ENCODE results near the gene ETV4.
"Not testable (repeated sequence)": the region's sequence is repeated elsewhere in the genome, so short reads cannot be mapped to it uniquely, and the experiment has no call there.

Gene ETV4

DNA sequence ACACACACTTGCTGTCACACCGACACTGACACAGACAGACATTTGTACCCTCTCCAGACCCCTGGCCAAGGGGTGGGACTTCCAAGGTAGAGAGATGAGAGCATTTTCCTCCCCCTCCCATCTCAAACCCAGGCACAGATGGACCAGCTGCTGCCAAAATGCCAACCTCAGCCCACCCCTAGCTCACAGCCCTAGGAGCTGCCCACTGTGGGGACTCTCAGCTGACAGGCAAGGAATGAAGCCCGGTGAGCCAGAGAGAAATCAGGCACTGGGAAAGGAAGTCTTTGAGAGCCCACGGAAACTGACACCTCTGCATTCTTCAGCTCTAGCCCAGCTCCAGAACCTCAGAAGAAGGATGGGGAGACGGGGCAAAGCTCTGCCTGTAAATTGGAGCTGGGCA, 2.8 kb downstream of the ETV4 start:
- DNase-seq, result no peak

DNA sequence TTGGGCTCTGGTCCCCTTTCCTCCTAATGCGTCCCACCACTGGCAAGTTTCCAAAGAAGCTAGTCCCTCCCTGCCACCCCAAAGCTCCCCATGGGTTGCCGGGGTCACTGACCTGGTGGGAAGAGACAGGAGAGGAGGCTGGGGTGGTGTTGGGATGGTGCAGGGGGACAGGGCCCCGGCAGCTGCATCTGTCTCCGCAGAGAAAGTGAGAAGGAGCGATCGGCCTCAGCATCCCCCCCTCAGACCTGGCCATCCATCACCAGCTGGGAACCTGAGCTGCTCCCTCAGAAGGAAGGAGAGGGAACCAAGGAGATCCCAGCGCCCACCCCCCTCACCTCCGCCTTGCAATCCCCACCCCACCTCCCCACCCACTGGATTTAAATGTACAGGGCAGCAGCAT, 3.3 kb downstream of the ETV4 start:
- DNase-seq, result no peak

DNA sequence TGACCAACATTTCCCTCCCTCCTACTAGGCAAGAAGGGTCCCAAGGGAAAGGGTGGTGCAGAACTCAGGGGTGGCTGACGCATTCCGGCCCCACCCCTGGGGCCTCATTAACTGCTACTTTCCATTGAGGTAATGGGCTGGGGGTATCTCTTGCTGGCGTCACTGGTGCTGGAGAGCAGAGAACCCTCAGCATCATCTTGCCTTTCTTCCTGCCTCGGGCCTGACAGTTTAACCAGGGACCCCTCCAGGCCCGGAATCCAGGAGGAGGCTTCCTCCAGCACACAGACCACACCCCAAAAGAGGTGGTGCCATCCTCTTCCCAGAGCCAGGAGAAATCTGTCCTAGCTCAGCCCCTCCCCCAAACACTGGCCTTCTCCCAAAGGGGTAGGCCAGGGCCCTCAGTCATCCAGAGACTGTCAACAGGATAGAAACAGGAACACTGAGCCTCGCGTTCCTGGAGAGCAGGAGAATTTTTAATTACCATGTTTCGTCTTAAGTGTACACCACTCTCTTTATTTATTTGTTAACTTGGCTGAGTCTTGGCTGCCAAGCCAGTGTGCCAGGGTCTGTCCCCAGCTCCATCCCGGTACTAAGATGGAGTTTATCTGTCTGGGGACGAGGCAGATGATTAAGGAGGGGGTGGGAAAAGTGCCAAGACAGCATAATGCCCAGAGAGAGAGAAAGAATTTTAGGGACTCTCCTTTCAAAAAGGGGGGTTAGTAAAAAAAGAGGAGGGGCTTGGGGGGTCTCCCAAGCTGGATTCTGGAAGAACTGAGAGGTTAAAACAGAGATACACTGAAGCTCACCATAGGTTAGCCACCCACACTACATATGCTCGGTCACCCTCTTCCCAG, 5.1 kb downstream of the ETV4 start:
- DNase-seq, result no peak

GRCh38 chr17:43536236-43536992, 9.7 kb downstream of the ETV4 start:
- DNase-seq, result peak in 1 of 4 experiments; percentile 12

DNA sequence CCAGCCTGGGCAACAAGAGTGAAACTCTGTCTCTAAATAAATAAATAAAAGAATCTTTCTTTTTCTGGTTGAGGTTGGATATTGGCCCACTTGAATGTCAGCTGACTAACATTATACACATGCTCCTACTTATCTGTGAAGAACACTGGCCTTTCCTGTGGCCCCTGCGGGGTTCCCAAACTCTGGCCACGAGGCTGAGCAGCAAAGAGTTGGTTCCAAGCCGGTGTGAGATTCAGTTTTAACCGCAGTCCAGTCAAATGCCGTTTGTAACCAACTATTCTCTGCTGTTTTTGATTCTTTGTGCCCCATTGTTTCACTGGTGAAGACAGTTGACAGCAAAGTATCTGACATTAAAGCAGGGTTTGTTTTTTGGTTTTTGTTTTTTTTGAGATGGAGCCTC, 11.2 kb downstream of the ETV4 start:
- DNase-seq, result no peak

DNA sequence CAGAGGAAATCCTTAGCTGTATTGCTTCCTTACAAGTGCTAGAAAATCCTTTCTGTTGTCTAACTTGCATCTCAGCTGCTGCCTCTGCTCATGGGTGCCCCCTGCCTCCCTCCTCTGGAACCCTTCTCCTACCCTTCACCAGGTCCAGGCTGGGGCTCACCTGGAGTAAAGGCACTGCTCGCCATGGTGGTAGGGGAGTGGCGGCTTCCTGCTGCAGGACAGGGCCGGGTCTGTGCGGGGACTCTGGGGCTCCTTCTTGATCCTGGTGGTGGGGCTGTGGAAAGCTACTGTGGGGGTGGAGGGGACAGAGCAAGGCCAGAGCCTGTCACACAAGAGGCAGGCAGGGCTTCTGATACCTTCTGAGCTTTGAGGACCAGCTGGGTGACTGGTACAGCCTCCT, 12.4 kb downstream of the ETV4 start:
- no peak for DNase-seq

- no peak for DNase-seq
Observed at GRCh38 chr17:43532581-43532980, 13.6 kb downstream of the ETV4 start.

DNA sequence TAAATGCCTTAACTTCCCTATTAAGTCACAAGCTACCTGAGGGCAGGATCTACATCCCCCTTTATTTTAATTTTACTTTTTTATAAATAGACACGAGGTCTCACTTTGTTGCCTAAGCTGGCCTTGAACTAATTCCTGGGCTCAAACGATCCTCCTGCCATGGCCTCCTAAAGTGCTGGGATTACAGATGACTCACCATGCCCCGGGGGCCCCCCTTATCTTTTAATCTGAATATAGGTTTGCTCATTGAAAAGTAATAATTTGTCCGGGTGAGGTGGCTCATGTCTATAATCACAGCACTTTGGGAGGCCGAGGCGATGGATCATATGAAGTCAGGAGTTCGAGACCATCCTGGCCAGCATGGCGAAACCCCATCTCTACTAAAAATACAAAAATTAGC, 14.2 kb downstream of the ETV4 start:
- DNase-seq, result no peak

DNA sequence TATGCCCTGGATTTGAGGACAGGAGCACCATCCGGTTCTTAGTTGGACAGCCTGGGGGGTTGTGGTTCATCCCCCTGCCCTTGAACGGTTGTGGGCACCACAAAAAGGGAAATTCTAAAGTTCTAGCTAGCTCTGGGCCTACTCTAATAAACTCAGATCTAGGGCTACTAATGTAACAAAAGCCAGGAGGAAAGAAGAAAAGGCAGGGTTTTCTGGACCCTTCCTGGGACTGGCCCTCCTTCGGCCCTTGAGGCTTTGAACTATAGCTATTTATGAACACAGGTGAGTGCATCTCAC, 15.1 kb downstream of the ETV4 start:
- DNase-seq, result no peak

DNA sequence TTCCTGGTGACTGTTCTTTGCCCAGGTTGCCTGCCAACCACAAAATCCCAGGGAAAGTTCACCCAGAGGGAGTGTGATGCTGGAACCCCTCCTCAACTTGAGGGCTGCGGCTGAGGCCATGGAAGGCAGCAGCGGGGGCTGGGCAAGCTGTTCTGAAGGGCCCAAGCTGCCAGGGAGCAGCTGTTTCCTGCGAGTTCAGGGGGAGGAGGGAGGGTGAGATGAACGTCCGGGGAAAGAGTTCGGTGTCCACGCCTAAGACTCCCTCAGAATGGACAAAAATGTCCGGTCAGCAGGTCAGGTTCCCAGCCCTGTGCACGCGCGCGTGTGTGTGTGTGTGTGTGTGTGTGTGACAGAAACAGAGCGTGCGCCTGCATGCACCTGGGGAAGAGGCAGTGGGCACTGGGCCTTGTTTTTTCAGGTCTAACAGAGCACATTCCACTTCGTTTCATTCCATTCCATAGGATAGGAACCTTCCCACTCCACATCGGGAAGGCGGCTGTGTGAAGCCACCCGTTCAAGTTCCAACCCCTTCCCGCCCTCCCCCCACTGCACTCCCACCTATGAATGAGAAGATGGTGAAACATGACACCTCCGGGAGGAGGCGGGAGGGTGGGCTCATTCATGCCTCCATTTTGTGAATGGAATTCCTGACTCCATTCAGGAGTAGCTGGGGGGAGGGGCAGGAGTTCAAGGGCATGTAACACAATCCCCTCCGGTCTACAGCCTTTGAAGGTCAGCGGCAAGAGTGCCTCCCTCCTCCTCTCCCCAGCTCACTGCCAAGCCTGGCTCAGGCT, 15.7 kb downstream of the ETV4 start:
- DNase-seq, result peak in 1 of 4 experiments; percentile 15

- peak in 2 of 4 experiments; percentile 12 to 13 for DNase-seq
Observed at GRCh38 chr17:43529947-43530287, 16.2 kb downstream of the ETV4 start.

DNA sequence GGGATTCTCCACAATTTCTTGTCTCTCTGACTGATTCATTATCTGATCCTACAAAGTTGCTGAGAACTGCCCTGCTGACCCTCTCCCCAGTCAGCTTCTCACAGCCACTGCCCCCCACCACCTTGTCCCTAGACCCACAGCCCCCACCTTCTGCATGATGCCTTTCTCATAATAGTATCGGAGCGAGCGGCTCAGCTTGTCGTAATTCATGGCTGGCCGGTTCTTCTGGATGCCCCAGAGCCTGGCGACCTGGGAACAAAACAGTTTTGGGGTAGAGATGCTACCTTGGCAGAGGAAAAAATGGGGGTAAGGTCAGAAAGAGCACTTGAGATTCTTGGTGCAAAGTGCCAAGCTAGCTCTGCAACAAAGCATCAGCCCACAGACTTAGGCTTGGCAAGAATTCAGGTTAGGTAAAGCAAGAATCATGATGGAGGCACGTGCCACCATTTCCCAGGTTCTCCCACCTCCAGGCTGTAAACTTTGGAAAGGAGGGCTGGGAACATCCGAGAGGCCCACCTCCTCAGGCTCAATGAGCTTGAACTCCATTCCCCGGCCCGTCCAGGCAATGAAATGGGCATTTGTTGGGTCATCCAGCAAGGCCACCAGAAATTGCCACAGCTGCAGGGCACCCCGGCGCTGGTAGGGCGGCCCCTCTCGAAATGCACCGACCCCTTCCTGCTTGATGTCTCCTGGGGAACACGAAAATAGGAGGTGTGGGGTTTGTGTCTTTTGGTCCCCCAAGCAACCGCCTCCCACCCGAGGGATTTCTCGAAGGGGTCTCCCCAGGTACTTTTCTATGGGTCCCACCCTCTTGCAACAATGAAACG, 16.9 kb downstream of the ETV4 start:
- no peak for DNase-seq

DNA sequence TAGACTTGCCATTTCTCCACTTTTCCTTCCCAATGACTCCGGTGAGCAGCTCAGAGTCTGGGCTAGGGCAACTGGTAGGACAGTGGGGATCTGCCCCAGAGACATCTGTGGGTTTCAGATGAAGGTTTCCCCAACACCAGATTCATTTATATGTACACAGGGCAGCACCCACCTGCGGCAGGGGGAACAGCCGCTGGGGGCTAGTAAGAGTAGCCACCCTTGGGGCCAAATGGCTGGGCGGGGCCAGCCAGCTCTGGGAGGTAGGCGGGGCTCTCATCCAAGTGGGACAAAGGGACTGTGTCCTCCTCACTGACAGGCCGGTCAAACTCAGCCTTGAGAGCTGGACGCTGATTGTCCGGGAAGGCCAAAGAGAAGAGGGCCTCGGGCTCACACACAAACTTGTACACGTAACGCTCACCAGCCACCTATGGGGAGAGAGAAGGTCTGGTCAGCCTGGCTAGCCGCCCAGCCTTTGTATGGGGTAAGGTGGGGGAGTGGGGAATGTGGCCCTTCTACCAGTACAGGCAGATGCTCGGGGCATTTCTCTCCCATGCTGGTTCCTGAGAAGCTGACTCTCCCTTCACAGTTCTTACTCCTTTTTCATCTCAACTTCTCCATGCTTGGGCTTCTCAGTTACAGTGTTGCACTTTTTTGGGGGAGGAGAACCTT, 17.7 kb downstream of the ETV4 start:
- no peak for DNase-seq

- no peak for DNase-seq
Observed at GRCh38 chr17:43526886-43527648, 19.1 kb downstream of the ETV4 start.

- no peak for DNase-seq
Observed at GRCh38 chr17:43524945-43525575, 21.1 kb downstream of the ETV4 start.

GRCh38 chr17:43521389-43521788, 24.8 kb downstream of the ETV4 start:
- no peak for DNase-seq

DNA sequence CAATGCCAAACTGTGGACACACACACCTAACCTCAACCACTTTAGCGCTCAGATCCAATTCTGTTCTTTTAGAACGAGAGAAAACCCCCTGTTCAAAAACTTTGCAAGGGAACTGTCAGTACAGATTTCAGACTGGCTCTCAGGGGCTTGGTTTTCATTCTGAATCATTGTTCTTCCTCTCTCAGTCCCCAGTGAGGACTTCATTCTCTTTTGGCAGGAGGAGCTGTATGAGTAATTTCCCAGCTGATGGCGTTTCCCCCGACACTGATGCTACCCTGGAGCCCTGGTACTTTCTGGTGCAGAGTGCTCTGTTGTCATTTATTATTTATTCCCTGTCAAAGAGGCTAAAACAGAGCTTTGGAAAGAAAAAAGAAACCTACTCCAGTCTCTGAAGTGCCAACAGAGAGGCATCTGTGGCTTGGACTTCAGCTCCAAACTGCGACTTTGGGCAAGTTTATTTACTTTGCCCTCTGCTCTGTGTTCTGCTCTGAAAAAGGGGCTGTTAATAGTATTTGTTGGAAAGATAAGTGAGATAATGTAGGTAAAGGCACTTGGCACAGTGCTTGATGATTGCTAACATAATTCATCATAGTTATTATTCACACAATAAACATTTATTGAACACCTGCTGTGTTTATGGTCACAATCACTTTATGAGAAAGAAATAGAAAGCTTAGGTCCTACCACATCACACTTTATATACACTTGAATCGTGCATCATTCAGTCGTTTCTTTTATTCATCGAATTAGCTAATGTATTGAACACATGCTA, 28.3 kb downstream of the ETV4 start:
- no peak for DNase-seq

DNA sequence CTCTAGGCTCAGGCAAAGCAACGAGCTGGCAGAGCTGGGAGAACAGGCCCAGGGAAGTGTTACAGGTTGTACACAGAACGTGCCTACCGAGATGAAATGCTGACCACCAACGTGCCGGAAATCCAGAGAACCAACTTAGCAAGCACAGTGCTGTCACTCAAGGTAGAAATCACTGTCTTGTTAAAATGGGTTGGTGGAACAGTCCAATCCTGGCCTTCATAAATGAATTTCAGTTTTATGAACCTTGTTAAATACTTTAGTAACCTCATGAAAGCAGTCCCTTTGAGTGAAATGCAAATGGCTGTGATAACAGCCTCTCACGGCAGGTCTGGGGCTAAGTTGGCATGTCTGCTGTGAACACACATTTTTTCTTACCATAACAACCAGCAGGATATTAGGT, 29.0 kb downstream of the ETV4 start:
- no peak for DNase-seq

DNA sequence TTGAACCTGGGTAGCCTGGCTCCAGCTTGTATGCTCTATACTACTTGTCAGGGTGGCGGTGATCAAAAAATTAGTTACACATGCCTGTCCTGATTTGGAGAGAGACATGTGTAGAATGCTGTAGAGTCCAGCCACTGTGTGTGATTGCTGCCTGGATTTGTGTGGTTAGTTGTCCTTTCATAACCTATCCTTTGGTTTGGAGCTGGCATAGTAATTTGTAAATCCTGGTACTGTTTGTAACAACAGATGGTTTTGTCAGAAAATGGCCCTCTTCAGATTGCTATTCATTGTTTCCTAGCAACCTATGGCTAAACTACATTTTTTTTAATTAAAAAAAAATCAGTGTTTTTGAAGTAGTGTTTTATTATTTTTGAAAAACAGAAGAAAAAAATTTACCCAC, 30.5 kb downstream of the ETV4 start:
- DNase-seq, result no peak

GRCh38 chr17:43511199-43511598, 34.9 kb downstream of the ETV4 start:
- DNase-seq, result not testable (repeated sequence)
